ENCODE measurements around the gene LPP.

The LPP gene

GRCh38 chr3:188744166-188744565, 590.2 kb downstream of the LPP start:
- no peak for DNase-seq

GRCh38 chr3:188745031-188745430, 591.1 kb downstream of the LPP start:
- DNase-seq, result no peak

GRCh38 chr3:188746291-188746783, 592.4 kb downstream of the LPP start:
- no peak for DNase-seq

GRCh38 chr3:188747489-188747888, 593.5 kb downstream of the LPP start:
- no peak for DNase-seq

- DNase-seq, result peak; percentile 75
Measured at GRCh38 chr3:188749010-188749617, 595.2 kb downstream of the LPP start.

- no peak for DNase-seq
Measured at GRCh38 chr3:188749830-188750229, 595.9 kb downstream of the LPP start.

GRCh38 chr3:188750617-188751016, 596.7 kb downstream of the LPP start:
- no peak for DNase-seq

- no peak for DNase-seq
Measured at GRCh38 chr3:188752850-188753249, 598.9 kb downstream of the LPP start.

- no peak for DNase-seq
Measured at GRCh38 chr3:188754267-188754666, 600.3 kb downstream of the LPP start.

- no peak for DNase-seq
Measured at GRCh38 chr3:188756241-188756640, 602.3 kb downstream of the LPP start.

GRCh38 chr3:188759336-188760005, 605.5 kb downstream of the LPP start:
- DNase-seq, result no peak

GRCh38 chr3:188760408-188760807, 606.5 kb downstream of the LPP start:
- DNase-seq, result no peak

GRCh38 chr3:188761439-188761838, 607.5 kb downstream of the LPP start:
- DNase-seq, result no peak

- no peak for DNase-seq
Measured at GRCh38 chr3:188761964-188762363, 608.0 kb downstream of the LPP start.

- no peak for DNase-seq
Measured at GRCh38 chr3:188764609-188765008, 610.7 kb downstream of the LPP start.

- DNase-seq, result no peak
Measured at GRCh38 chr3:188769831-188770230, 615.9 kb downstream of the LPP start.

- no peak for DNase-seq
Measured at GRCh38 chr3:188772886-188773285, 618.9 kb downstream of the LPP start.

GRCh38 chr3:188775412-188775811, 621.5 kb downstream of the LPP start:
- DNase-seq, result no peak

- DNase-seq, result no peak
Measured at GRCh38 chr3:188776447-188776846, 622.5 kb downstream of the LPP start.

GRCh38 chr3:188778091-188778852, 624.3 kb downstream of the LPP start:
- DNase-seq, result no peak

GRCh38 chr3:188779281-188779980, 625.5 kb downstream of the LPP start:
- DNase-seq, result no peak

- DNase-seq, result no peak
Measured at GRCh38 chr3:188780193-188781147, 626.5 kb downstream of the LPP start.
